ENCODE results near the gene MGMT. TPM values are rescaled to one million over a fixed set of nuclear protein-coding genes. Genes with fewer than 3 reads are reported as not detected.

Gene MGMT
- polyA plus RNA-seq, 1 experiment = 10.9 TPM

DNA sequence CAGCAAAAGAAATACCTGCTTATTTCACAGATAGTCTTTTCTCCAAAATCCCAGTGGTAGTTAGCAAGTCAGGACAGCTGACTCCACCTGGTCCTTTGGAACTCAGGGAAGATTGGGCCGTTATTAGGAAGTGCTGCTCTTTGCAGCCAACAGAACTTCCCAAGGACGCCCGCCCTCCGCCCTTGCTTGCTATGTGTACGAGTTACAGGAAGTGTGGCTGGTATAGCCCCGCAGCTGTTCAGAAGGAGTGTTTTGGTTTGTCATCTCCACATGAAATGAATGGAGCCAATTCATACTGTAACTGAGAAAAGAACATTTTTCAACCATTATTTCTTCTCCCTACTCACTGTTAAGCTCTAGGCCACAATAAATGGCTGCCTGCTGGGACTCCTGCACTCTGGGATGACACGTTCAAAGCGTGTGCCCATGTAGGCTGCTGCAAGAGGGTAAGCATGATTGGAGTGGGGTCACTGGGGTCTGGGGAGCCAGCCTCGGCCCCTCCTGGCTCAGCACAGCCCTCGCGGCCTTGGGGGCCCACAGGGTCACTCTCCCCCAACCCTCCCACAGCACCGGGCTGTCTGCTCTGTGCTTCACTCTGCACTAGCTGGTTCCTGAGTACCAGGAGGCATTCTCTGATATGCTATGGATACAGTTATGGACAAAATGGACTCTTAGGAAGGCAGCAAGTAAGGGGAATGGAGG lies 253.0 kb downstream of the MGMT start:
- DNase-seq (ENCODE audit: low read depth, low spot score) = no peak
- Histone ChIP-seq H3K4me3 (ENCODE audit: low read depth, low read length) (no peak overlapping the region), H3K27ac (ENCODE audit: low read depth, low read length) (no peak overlapping the region), H3K27me3 (ENCODE audit: control insufficient read depth, insufficient read depth, low read length) (no peaks in the 10 kb centered on the region), H3K9me3 (ENCODE audit: control insufficient read depth, insufficient read depth, low read length) (peaks cover 23% of the 10 kb centered on the region)
- ChIA-PET CTCF (interaction anchor here (0.6 kb wide), 1 partner anchor 79 kb away, joined by 3 read pairs; no protein-coding TSS in a partner anchor), POLR2A (no interaction called here)
- TF ChIP-seq, protein P1, sequence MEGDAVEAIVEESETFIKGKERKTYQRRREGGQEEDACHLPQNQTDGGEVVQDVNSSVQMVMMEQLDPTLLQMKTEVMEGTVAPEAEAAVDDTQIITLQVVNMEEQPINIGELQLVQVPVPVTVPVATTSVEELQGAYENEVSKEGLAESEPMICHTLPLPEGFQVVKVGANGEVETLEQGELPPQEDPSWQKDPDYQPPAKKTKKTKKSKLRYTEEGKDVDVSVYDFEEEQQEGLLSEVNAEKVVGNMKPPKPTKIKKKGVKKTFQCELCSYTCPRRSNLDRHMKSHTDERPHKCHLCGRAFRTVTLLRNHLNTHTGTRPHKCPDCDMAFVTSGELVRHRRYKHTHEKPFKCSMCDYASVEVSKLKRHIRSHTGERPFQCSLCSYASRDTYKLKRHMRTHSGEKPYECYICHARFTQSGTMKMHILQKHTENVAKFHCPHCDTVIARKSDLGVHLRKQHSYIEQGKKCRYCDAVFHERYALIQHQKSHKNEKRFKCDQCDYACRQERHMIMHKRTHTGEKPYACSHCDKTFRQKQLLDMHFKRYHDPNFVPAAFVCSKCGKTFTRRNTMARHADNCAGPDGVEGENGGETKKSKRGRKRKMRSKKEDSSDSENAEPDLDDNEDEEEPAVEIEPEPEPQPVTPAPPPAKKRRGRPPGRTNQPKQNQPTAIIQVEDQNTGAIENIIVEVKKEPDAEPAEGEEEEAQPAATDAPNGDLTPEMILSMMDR (IDR thresholded peaks at IDR 0.05; ENCODE audit: low read depth, low read length) = no peak

DNA sequence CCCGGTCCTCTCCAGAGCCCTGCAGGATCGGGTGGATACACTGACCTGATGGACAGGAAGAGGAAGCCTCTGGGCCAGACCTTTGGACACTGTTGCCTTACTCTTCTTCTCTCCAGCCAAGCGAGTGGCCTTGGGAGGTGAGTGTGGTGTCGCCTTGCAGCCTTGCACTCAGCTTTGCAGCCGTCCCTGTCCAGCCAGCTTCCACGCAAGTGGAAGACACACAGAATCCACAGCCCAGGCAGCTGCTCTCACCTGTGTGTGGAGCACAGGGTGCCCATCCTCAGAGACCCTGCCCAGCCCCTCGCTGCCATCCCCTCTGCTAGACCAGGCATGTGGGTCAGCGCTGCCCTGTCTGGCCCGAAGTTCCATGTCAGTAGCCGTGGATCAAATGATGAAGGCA lies 258.0 kb downstream of the MGMT start:
- H3K27me3 ChIP-seq (ENCODE audit: control insufficient read depth, insufficient read depth, low read length) = no peaks in the 10 kb centered on the region
- H3K4me3 ChIP-seq (ENCODE audit: low read depth, low read length) = no peak overlapping the region
- TF ChIP-seq, protein P1 (IDR thresholded peaks at IDR 0.05; ENCODE audit: low read depth, low read length) = no peak
- H3K9me3 ChIP-seq (ENCODE audit: control insufficient read depth, insufficient read depth, low read length) = peaks cover 53% of the 10 kb centered on the region
- POLR2A ChIA-PET = no interaction called here
- DNase-seq (ENCODE audit: low read depth, low spot score) = no peak
- CTCF ChIA-PET = no interaction called here
- H3K27ac ChIP-seq (ENCODE audit: low read depth, low read length) = no peak overlapping the region

DNA sequence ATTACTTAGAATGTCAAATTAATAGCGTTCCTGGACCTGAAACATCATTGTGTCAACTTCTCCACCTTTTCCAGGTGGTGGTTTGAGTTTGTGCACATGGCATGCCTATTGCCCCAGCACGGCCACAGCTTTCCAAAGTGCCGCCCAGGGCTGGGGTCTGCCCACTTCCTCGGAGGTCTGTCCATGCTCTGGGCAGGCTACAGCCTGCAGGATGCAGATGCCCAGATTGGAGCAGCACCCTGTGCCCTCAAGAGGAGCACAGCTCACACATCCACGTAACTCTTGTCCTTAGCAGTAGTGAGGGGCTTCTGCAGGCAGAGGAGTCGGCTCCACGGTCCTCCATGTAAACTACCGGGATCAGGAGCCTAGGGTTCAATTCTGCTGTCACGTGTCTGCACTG lies 258.4 kb downstream of the MGMT start:
- no peak for DNase-seq (ENCODE audit: low read depth, low spot score)
- TF ChIP-seq, protein P1 (IDR thresholded peaks at IDR 0.05; ENCODE audit: low read depth, low read length) = no peak
- Histone ChIP-seq H3K9me3 (ENCODE audit: control insufficient read depth, insufficient read depth, low read length) (peaks cover 50% of the 10 kb centered on the region), H3K27ac (ENCODE audit: low read depth, low read length) (no peak overlapping the region), H3K4me3 (ENCODE audit: low read depth, low read length) (no peak overlapping the region), H3K27me3 (ENCODE audit: control insufficient read depth, insufficient read depth, low read length) (no peaks in the 10 kb centered on the region)
- POLR2A ChIA-PET = no interaction called here
- CTCF ChIA-PET = no interaction called here

DNA sequence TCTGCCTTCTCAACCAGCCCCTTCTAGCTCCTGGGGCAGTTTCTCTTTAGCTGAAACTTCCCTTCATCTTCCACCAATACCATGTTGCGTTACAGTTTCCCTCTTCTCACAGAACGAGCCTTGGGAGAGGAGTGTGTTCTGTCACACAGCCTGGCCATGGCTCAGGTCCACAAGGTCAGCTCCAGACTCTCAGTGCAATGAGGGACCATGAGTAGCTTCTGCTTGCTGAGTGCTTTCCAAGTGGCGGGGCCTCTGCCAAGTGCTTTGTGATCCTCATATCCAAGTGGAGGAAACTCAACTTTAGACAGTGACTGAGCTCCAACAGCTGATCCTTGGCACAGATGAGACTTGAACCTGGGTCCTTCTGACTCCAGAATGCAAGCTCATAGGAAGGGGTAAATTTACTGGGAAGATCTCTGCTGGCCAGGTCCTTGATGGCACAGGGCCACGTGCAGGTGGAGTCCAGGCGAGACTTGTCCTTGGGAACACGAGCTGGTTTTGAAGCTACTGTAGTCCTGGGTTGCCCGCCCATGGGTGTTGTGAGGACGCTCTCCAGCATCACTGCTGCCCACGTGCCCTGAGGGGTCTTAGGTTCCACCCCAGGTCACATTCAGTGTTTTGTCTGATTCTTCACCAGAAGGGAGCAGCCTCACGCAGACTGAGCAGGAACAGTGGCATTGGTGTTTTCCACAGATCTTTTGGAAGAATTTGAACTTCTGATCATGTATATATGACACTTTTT lies 259.0 kb downstream of the MGMT start:
- H3K4me3 ChIP-seq (ENCODE audit: low read depth, low read length) = no peak overlapping the region
- no peak overlapping the region for H3K27ac ChIP-seq (ENCODE audit: low read depth, low read length)
- H3K9me3 ChIP-seq (ENCODE audit: control insufficient read depth, insufficient read depth, low read length) = peaks cover 52% of the 10 kb centered on the region
- TF ChIP-seq, protein P1 (IDR thresholded peaks at IDR 0.05; ENCODE audit: low read depth, low read length) = no peak
- ChIA-PET CTCF (no interaction called here), POLR2A (no interaction called here)
- no peaks in the 10 kb centered on the region for H3K27me3 ChIP-seq (ENCODE audit: control insufficient read depth, insufficient read depth, low read length)
- no peak for DNase-seq (ENCODE audit: low read depth, low spot score)

DNA sequence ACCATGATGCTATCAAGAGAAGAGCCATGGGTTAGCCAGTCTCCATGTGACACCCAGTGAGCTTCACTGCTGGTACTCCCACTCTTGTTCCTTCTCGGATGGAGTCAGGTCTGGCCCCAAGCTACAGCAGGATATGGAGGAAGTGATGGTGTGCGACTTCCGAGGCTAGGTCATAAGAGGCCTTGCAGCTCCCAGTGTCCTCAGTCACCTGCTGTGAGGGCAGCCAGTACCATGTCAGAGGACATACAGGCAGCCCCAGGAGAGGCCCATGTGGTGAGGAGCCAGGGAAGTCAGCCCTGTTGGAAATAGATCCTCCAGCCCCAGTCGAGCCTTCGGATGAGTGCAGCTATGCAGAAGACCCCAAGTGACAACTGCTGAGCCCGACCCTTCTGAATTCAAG lies 260.0 kb downstream of the MGMT start:
- no peak for DNase-seq (ENCODE audit: low read depth, low spot score)
- ChIA-PET CTCF (no interaction called here), POLR2A (no interaction called here)
- Histone ChIP-seq H3K27me3 (ENCODE audit: control insufficient read depth, insufficient read depth, low read length) (no peaks in the 10 kb centered on the region), H3K27ac (ENCODE audit: low read depth, low read length) (no peak overlapping the region), H3K9me3 (ENCODE audit: control insufficient read depth, insufficient read depth, low read length) (peaks cover 59% of the 10 kb centered on the region), H3K4me3 (ENCODE audit: low read depth, low read length) (no peak overlapping the region)
- TF ChIP-seq, protein P1 (IDR thresholded peaks at IDR 0.05; ENCODE audit: low read depth, low read length) = no peak
